AG04449 (cell line): ENCODE data around the gene POLR2E.

Experiments
- CTCF ChIA-PET: fragments of 350-600 bp; formaldehyde crosslinking; extraction: SDS; loops from one replicate; lab custom pipeline; 2021; ENCODE audit warnings: antibody characterized with exemption; lab: Yijun Ruan, JAX
- POLR2A ChIA-PET: fragments of 400-600, 350-600 bp; formaldehyde crosslinking; extraction: SDS; loops from one replicate; lab custom pipeline; 2020; ENCODE audit warnings: antibody characterized with exemption, inconsistent platforms; lab: Yijun Ruan, JAX
- DNase-seq: peaks from one replicate; pipeline ENCODE4 v3.0.0-alpha.2; 2010; ENCODE audit warnings: low read depth, low spot score
- H3K4me3 ChIP-seq: 2 replicates; pipeline ENCODE4 v1.5.1; 2011; ENCODE audit warnings: low read depth, mild to moderate bottlenecking, control low read depth, low read length
- TF ChIP-seq, protein P1 (sequence below): IDR thresholded peaks from one replicate; pipeline ENCODE4 v1.5.1; 2011; ENCODE audit warnings: mild to moderate bottlenecking, moderate library complexity, low read length, control low read depth, inconsistent platforms; ENCODE audit not compliant: insufficient read depth; ENCODE audit errors: missing control alignments

The POLR2E gene

GRCh38 chr19:1067341-1067957 is 27.7 kb downstream of the POLR2E start:
- H3K4me3 ChIP-seq = peak overlapping the region; percentile 34
- TF ChIP-seq, protein P1, sequence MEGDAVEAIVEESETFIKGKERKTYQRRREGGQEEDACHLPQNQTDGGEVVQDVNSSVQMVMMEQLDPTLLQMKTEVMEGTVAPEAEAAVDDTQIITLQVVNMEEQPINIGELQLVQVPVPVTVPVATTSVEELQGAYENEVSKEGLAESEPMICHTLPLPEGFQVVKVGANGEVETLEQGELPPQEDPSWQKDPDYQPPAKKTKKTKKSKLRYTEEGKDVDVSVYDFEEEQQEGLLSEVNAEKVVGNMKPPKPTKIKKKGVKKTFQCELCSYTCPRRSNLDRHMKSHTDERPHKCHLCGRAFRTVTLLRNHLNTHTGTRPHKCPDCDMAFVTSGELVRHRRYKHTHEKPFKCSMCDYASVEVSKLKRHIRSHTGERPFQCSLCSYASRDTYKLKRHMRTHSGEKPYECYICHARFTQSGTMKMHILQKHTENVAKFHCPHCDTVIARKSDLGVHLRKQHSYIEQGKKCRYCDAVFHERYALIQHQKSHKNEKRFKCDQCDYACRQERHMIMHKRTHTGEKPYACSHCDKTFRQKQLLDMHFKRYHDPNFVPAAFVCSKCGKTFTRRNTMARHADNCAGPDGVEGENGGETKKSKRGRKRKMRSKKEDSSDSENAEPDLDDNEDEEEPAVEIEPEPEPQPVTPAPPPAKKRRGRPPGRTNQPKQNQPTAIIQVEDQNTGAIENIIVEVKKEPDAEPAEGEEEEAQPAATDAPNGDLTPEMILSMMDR = no peak
- no peak for DNase-seq
- ChIA-PET POLR2A (no interaction called here), CTCF (interaction anchor here (0.8 to 3.5 kb wide), 7 partner anchors 9 to 127 kb away, joined by 3 to 15 read pairs (median 4); no protein-coding TSS in a partner anchor)

DNA sequence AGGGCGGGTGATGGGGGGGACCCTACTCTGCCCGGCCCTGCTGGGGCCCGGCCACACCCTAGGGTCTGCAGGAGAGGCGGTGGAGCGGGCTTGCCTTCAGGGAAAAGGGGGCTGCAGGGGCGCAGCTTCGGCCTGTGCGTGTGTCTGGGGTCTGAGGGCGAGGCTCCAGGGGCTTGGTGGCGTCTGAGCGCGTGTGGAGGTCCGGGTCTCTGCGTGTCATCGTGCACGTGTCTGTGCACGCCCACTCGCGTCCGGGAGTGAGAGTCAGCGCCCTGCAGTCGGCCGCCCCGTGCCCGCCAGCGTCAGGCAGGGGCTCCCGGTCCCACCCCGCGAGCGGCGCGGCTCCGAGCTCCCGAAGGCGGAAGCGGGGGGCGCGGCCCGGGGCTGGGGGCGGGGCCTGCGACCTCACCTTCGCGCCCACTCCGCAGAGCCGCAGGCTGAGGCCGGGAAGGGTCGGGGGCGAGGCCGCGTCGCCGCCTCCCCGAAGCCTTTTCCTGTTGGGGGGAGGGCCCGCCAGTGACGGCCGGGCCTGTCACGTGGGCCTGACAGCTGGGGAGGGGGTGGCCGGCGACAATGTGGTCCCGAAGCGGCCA is 28.3 kb downstream of the POLR2E start, which contains the start of gene ARHGAP45:
TSS of gene ARHGAP45 (plus strand) at position 420 of the 593 bp plus-strand sequence. CDS start 239 bp downstream, outside the sequence.
- no peak for DNase-seq
- POLR2A ChIA-PET = no interaction called here

GRCh38 chr19:1066251-1066747 is 28.9 kb downstream of the POLR2E start:
- TF ChIP-seq, protein P1 = no peak
- no peak overlapping the region for H3K4me3 ChIP-seq
- ChIA-PET POLR2A (no interaction called here), CTCF (interaction anchor here (0.6 to 3.5 kb wide), 6 partner anchors 10 to 47 kb away, joined by 3 to 15 read pairs (median 3); no protein-coding TSS in a partner anchor)
- no peak for DNase-seq

More for the DNA sequence above, 28.3 kb downstream of the POLR2E start, which contains the start of gene ARHGAP45:
- H3K4me3 ChIP-seq = peak within 1 kb of the TSS; percentile 34
- CTCF ChIA-PET = interaction anchor here (0.8 to 3.5 kb wide), 5 partner anchors 13 to 128 kb away, joined by 3 to 15 read pairs (median 4); no protein-coding TSS in a partner anchor
- TF ChIP-seq, protein P1 = no peak

GRCh38 chr19:1065606-1066109 is 29.5 kb downstream of the POLR2E start:
- no peak for DNase-seq
- H3K4me3 ChIP-seq = no peak overlapping the region
- POLR2A ChIA-PET = no interaction called here
- TF ChIP-seq, protein P1 = no peak
- CTCF ChIA-PET = interaction anchor here (0.6 to 3.5 kb wide), 12 partner anchors 9 to 157 kb away, joined by 3 to 15 read pairs (median 4); partner anchors contain the start of gene ABCA7

GRCh38 chr19:1064661-1065605 is 30.2 kb downstream of the POLR2E start:
- TF ChIP-seq, protein P1 = peak; percentile 82
- no peak overlapping the region for H3K4me3 ChIP-seq
- POLR2A ChIA-PET = interaction anchor here (0.5 to 1.1 kb wide), 3 partner anchors 25 to 262 kb away, joined by 3 to 4 read pairs (median 3); partner anchors contain the start of genes ABCA7 and CNN2
- no peak for DNase-seq
- CTCF ChIA-PET = interaction anchor here (0.7 to 3.5 kb wide), 19 partner anchors 8 to 188 kb away, joined by 3 to 15 read pairs (median 4); partner anchors contain the start of gene ABCA7
